ENCODE measurements around the gene TSR1. TPM values are rescaled to one million over a fixed set of nuclear protein-coding genes. Genes with fewer than 3 reads are reported as not detected.
A peak's percentile ranks its signal among the peaks of the same experiment; 100 is the strongest.

TSR1 gene
- total RNA-seq, 1 donor from 2014 or later: 49.1 TPM

DNA sequence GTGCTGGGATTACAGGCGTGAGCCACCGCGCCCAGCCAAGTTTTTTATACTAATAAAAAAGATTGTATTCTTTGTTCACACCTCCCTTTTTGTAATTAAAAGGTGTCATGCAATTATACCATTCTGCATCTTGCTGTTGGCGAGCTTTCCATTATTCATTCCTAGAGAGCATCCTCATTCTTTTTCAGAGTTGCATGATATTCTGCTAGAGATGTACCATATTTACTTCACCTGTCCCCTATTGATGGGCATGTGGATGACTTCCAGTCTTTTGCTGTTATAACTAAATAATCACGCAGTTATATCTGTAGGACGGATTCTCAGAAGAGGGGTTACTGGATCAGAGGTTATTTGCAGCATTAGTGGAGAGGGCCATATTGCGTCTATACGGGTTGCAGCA is 18.1 kb upstream of the TSR1 start:
- no peak overlapping the region for H3K4me3 ChIP-seq (ENCODE audit: low read depth, low read length)
- H3K36me3 ChIP-seq (ENCODE audit: control insufficient read depth, insufficient read depth, low read length): no peaks in the 10 kb centered on the region
- DNase-seq (ENCODE audit: low read depth): no peak
- no peaks in the 10 kb centered on the region for H3K27me3 ChIP-seq (ENCODE audit: control insufficient read depth, insufficient read depth, low read length)
- TF ChIP-seq, protein P1, sequence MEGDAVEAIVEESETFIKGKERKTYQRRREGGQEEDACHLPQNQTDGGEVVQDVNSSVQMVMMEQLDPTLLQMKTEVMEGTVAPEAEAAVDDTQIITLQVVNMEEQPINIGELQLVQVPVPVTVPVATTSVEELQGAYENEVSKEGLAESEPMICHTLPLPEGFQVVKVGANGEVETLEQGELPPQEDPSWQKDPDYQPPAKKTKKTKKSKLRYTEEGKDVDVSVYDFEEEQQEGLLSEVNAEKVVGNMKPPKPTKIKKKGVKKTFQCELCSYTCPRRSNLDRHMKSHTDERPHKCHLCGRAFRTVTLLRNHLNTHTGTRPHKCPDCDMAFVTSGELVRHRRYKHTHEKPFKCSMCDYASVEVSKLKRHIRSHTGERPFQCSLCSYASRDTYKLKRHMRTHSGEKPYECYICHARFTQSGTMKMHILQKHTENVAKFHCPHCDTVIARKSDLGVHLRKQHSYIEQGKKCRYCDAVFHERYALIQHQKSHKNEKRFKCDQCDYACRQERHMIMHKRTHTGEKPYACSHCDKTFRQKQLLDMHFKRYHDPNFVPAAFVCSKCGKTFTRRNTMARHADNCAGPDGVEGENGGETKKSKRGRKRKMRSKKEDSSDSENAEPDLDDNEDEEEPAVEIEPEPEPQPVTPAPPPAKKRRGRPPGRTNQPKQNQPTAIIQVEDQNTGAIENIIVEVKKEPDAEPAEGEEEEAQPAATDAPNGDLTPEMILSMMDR (IDR thresholded peaks at IDR 0.05; ENCODE audit: insufficient read depth, low read length, poor library complexity, severe bottlenecking): no peak

DNA sequence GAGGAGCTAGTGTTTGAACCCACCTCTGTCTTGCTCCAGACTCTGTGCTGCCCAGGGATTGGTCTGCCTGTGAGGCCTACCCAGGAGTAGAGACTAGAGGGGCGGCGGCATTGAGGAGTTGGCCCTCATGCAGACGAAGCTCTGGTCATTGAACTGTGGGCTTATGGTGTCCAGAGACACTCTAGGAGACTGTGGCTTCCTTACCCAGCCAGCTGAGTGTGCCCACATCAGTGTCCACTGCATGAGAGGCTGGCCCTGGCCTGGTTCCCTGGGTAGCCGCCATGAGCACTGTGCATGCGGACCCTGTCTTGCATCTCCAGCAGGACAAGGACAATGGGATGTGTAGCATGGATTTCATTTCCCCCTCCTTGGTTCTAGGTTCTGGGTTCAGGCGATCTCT is 15.0 kb upstream of the TSR1 start:
- no peak overlapping the region for H3K4me3 ChIP-seq (ENCODE audit: low read depth, low read length)
- TF ChIP-seq, protein P1 (IDR thresholded peaks at IDR 0.05; ENCODE audit: insufficient read depth, low read length, poor library complexity, severe bottlenecking): no peak
- no peaks in the 10 kb centered on the region for H3K27me3 ChIP-seq (ENCODE audit: control insufficient read depth, insufficient read depth, low read length)
- no peak for DNase-seq (ENCODE audit: low read depth)
- H3K36me3 ChIP-seq (ENCODE audit: control insufficient read depth, insufficient read depth, low read length): no peaks in the 10 kb centered on the region

DNA sequence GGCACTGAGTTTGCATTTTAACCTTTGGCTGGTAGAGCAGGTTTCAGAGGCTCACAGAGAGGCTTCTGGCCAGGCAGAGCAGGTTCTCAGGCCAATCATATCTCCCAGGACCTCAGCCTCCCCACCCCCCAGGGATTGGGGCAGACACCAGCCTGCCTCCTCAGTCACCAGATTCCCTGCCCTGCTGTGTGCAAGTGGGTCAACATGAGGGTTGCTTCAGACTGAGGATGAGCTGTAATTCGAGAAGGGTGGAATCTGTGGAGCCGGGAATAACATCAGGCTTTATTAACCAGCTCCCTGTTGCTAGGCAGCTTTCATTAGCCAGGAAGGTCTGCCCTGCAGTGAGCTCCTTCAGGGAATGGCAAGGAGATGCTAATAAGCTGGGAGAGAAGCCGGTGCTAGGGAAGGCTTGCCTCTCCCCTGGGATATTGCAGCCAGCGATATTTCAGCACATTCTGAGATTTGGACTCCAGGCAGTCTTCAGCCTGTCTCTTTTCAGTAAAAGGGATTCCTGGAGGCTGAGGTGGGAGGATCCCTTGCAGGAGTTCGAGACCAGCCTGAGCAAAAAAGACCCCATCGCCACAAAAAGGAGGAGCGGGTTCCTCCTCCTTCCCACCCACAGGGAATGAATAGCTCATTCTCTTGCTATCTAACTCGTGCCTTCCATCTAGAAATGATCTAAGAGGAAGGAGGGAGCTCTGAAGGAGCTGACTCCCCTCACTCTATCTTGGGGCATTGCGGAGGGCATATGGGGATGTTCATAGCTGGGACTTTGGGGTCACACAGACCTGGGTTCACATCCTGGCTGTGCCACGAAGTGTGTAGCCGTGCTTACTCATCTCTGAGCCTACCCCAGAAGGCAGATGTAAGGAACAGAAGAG is 11.8 kb upstream of the TSR1 start:
- TF ChIP-seq, protein P1 (IDR thresholded peaks at IDR 0.05; ENCODE audit: insufficient read depth, low read length, poor library complexity, severe bottlenecking): no peak
- no peaks in the 10 kb centered on the region for H3K36me3 ChIP-seq (ENCODE audit: control insufficient read depth, insufficient read depth, low read length)
- H3K4me3 ChIP-seq (ENCODE audit: low read depth, low read length): no peak overlapping the region
- no peaks in the 10 kb centered on the region for H3K27me3 ChIP-seq (ENCODE audit: control insufficient read depth, insufficient read depth, low read length)
- peak; percentile 74 for DNase-seq (ENCODE audit: low read depth)

DNA sequence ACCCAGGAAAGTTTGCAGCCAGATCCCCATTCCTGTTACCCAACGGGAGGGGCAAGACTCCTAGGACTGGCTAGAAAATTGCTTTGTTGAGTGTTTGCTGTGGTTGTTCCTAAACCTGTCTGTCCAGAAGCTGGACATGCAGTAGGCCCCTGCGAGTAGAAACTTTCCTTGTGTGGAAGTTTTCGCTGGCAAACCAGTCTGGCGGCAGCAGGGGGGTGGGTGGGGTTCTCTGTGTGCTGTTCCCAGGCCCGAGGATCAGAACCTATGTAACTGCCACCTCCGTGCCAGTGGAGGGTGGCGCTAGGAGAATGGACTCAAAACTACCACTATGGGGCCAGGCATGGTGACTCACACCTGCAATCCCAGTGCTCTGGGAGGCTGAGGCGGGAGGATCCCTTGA is 10.2 kb upstream of the TSR1 start:
- Histone ChIP-seq H3K36me3 (ENCODE audit: control insufficient read depth, insufficient read depth, low read length) (no peaks in the 10 kb centered on the region), H3K4me3 (ENCODE audit: low read depth, low read length) (no peak overlapping the region), H3K27me3 (ENCODE audit: control insufficient read depth, insufficient read depth, low read length) (no peaks in the 10 kb centered on the region)
- no peak for DNase-seq (ENCODE audit: low read depth)
- TF ChIP-seq, protein P1 (IDR thresholded peaks at IDR 0.05; ENCODE audit: insufficient read depth, low read length, poor library complexity, severe bottlenecking): no peak

DNA sequence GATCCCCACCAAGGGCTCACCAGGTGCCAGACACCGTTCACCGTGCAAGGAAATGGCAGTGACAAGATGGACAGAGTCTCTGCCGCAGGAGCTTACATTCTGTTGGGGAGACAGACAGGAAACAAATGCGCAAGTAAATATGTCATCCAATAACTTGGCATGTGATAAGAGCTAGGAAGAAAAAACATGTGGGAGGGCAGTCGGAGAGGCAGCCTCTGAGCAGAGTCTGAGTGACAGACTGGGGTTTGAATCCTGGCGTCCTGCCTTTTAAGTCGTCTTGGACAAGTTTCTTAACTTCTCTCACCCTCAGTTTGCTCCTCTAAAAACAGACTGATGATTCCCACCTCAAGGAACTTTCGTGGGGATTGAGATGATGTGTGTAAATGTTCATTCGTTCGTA is 8.3 kb upstream of the TSR1 start:
- TF ChIP-seq, protein P1 (IDR thresholded peaks at IDR 0.05; ENCODE audit: insufficient read depth, low read length, poor library complexity, severe bottlenecking): no peak
- H3K27me3 ChIP-seq (ENCODE audit: control insufficient read depth, insufficient read depth, low read length): no peaks in the 10 kb centered on the region
- no peak overlapping the region for H3K4me3 ChIP-seq (ENCODE audit: low read depth, low read length)

DNA sequence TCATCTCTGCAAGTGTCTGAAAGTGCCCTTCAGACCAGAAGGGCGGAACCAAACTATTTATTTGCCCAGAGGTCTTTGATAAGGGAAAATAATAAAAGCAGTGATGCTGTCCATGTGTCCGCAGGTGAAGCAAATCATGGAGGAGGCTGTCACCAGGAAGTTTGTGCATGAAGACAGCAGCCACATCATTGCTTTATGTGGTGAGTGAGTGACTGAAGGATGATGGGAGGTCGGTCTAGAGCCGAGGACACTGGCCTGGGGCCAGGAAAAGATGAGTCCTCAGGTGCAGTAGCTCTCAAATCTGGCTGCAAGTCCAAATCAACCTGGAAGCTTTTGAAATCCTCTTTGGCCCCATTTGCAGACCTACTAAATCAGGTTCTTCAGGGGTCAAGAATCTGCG is 7.2 kb upstream of the TSR1 start:
- H3K4me3 ChIP-seq (ENCODE audit: low read depth, low read length): no peak overlapping the region
- no peaks in the 10 kb centered on the region for H3K36me3 ChIP-seq (ENCODE audit: control insufficient read depth, insufficient read depth, low read length)
- TF ChIP-seq, protein P1 (IDR thresholded peaks at IDR 0.05; ENCODE audit: insufficient read depth, low read length, poor library complexity, severe bottlenecking): no peak
- no peaks in the 10 kb centered on the region for H3K27me3 ChIP-seq (ENCODE audit: control insufficient read depth, insufficient read depth, low read length)
- no peak for DNase-seq (ENCODE audit: low read depth)

More for the DNA sequence above, 8.3 kb upstream of the TSR1 start:
- no peaks in the 10 kb centered on the region for H3K36me3 ChIP-seq (ENCODE audit: control insufficient read depth, insufficient read depth, low read length)
- no peak for DNase-seq (ENCODE audit: low read depth)
